ENCODE data around the gene CACFD1.

Gene CACFD1

DNA sequence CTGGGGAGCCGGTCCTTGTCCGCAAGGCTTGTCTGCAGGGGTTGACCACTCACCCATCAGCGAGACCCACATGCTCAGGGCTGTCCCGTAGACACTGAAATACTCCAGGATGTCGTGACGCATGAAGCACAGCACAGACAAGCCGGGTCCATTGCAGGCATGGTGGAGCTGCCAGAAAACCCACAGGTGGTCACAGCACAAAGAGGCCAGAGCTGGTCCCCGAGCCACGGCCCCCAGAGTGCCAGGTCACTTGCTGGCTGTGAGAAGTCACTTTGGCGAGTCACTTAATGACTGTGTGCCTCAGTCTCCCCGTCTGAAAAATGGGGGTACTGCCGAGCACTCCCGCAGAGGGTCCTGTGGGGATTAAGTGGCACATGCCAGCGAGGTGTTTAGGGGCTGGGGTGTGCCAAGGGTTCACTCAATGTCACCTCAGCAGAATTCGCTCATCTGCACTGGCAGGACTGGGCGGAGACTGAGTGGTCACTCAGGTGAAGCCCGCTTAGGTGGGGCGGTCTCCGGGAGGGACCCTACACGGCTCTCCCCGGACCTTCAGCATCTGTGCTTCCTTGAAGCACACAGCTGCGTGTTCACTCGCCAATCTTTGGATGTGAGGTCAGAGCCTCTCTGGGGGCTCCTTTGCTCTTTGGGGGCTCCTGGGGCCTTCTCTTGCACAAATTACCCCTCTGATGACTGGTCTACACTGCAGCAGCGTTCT, 60.5 kb downstream of the CACFD1 start:
- DNase-seq: no peak
